GM12878 (cell line): ENCODE measurements around the gene BMP7. TPM values are rescaled to one million over a fixed set of nuclear protein-coding genes. Genes with fewer than 3 reads are reported as not detected.

Experiments used
- ATAC-seq: fragments of 200-7000 bp; cut with Tn5 transposase; 3 replicates; pipeline ENCODE4 v1.9.1; 2020; ENCODE audit warnings: mild to moderate bottlenecking, moderate library complexity
- BruUV-seq: library from RNA; stranded (reverse); fragments of 400-500 nt; replicated peaks from 2 replicates; lab custom pipeline; 2021; lab: Mats Ljungman, UMichigan
- CTCF ChIA-PET: fragments of 300-600 bp; sonication (Branson Sonifier 250); formaldehyde crosslinking; extraction: SDS; loops from one replicate; lab custom pipeline; 2021; ENCODE audit warnings: inconsistent platforms; lab: Yijun Ruan, JAX
- POLR2A ChIA-PET: fragments of 350-600 bp; formaldehyde crosslinking; extraction: SDS; loops from one replicate; lab custom pipeline; 2021; ENCODE audit warnings: inconsistent platforms; lab: Charles Lee
- RAD21 ChIA-PET: fragments of 300-600 bp; sonication (Branson Sonifier 250); formaldehyde crosslinking; loops from one replicate; lab custom pipeline; 2023; ENCODE audit warnings: antibody characterized with exemption; ENCODE audit not compliant: unreplicated experiment; lab: Charles Lee
- SMC1A ChIA-PET: fragments of 300-600 bp; sonication (Branson Sonifier 250); formaldehyde crosslinking; loops from one replicate; lab custom pipeline; 2023; ENCODE audit not compliant: unreplicated experiment, uncharacterized antibody; lab: Charles Lee
- DNase-seq: peaks from one replicate; pipeline ENCODE4 v3.0.0-alpha.2; 2011; ENCODE audit warnings: low read depth, low spot score
- FAIRE-seq: peaks from 3 replicates; lab custom pipeline; 2011; peaks lifted over from hg19 to GRCh38; lab: Jason Lieb, UNC
- H2AFZ ChIP-seq: 2 replicates; pipeline ENCODE4 v1.6.0; 2011; ENCODE audit warnings: low read depth, low read length, control low read depth; ENCODE audit not compliant: control insufficient read depth
- H3K27ac ChIP-seq: 2 replicates; pipeline ENCODE4 v1.5.1; 2011; ENCODE audit warnings: control low read depth; ENCODE audit not compliant: control insufficient read depth, insufficient read depth
- H3K27me3 ChIP-seq, 2 experiments: replicated peaks in 1 of 2; 2 replicates each; pipeline versions ENCODE4 v1.6.0 to v1.6.1; 2011; ENCODE audit warnings: low read length in 1 of 2; ENCODE audit not compliant: control insufficient read depth in 2 of 2, insufficient read depth in 2 of 2
- H3K36me3 ChIP-seq, 2 experiments: 2 replicates each; pipeline ENCODE4 v1.5.1; 2011; ENCODE audit warnings: low read length in 1 of 2; ENCODE audit not compliant: control insufficient read depth in 2 of 2, insufficient read depth in 2 of 2
- H3K4me1 ChIP-seq: 2 replicates; pipeline ENCODE4 v1.6.1; 2011; ENCODE audit warnings: mild to moderate bottlenecking, low read length, moderate library complexity, mixed read lengths; ENCODE audit not compliant: control insufficient read depth, insufficient read depth
- H3K4me2 ChIP-seq: 2 replicates; pipeline ENCODE4 v1.6.0; 2011; ENCODE audit warnings: control low read depth; ENCODE audit not compliant: control insufficient read depth, insufficient read depth
- H3K4me3 ChIP-seq: fragments of 200-600 bp; sonication (generic); 2 replicates; pipeline ENCODE4 v1.5.1; 2016
- H3K79me2 ChIP-seq: 2 replicates; pipeline ENCODE4 v1.6.0; 2011; ENCODE audit warnings: low read length; ENCODE audit not compliant: control insufficient read depth, insufficient read depth
- H3K9ac ChIP-seq: 2 replicates; pipeline ENCODE4 v1.8.0; 2011; ENCODE audit warnings: low read length, control low read depth, mixed read lengths; ENCODE audit not compliant: control insufficient read depth, insufficient read depth
- H3K9me3 ChIP-seq: replicated peaks from 3 replicates; pipeline ENCODE4 v1.5.1; 2011; ENCODE audit warnings: mild to moderate bottlenecking, low read length; ENCODE audit not compliant: control insufficient read depth, insufficient read depth
- H4K20me1 ChIP-seq: 2 replicates; pipeline ENCODE4 v1.6.0; 2011; ENCODE audit not compliant: control insufficient read depth, insufficient read depth
- ETV6 ChIP-seq, 2 experiments: fragments of 450-650 bp in 1 of 2; IDR thresholded peaks in 1 of 2; conservative IDR thresholded peaks in 1 of 2; 2 replicates each; pipeline ENCODE4 v1.6.1; 2014; ENCODE audit warnings: antibody characterized with exemption in 1 of 2, borderline replicate concordance in 1 of 2, low read depth in 1 of 2, mild to moderate bottlenecking in 1 of 2, moderate library complexity in 1 of 2
- SKIL ChIP-seq: fragments of 450-650 bp; IDR thresholded peaks from 2 replicates; pipeline ENCODE4 v1.6.1; 2017; ENCODE audit warnings: mild to moderate bottlenecking, low read depth, inconsistent platforms; ENCODE audit not compliant: poor library complexity, severe bottlenecking
- WGBS: methylation state at CpG from one replicate; pipeline ENCODE4 v1.1.6; 2016; ENCODE audit warnings: low lambda C conversion rate; ENCODE audit not compliant: insufficient replicate concordance, insufficient coverage; ENCODE audit errors: missing lambda C conversion rate; 5-methylcytosine and 5-hydroxymethylcytosine counted together
- in situ Hi-C: fragments of 300-500 bp; cut with MboI; formaldehyde crosslinking; loops from 9 replicates; pipeline ENCODE4 v1.14.3; 2018; ENCODE audit warnings: mixed read lengths
- intact Hi-C: fragments of 100-400 bp; cut with micrococcal nuclease; formaldehyde crosslinking; loops from one replicate; pipeline ENCODE4 v1.14.2; 2022; ENCODE audit not compliant: unreplicated experiment
- polyA plus RNA-seq, 11 experiments: library from polyadenylated mRNA; depleted of rRNA in 4 of 11; unstranded in 6 of 11; stranded (reverse) in 5 of 11; fragments of >200 nt; fragmentation: Nextera tagmentation in 4 of 11; fragmentation: Illumina TruSeq in 1 of 11; extraction: Ambion mirVana in 4 of 11; extraction: Trizol in 1 of 11; gene quantifications; 1 replicate in 1 of 11; 2 replicates in 10 of 11; pipeline versions ENCODE4 v1.2.1 to v1.2.3, GENCODE V29; 2011 to 2016; ENCODE audit warnings: inconsistent platforms in 2 of 11, missing spikeins in 2 of 11, low read depth in 1 of 11
- total RNA-seq, 4 experiments: library from RNA; depleted of rRNA in 3 of 4; stranded (reverse); fragments of >200 nt in 3 of 4; fragmentation: Illumina TruSeq in 1 of 4; extraction: Trizol in 1 of 4; gene quantifications; 2 replicates each; pipeline versions ENCODE4 v1.2.1 to v1.2.3, GENCODE V29; 2013 to 2021

The BMP7 gene
- total and polyA plus RNA-seq, 10 of the 15 experiments (the other 5 are each of a cell fraction or from before 2014, with no cell fraction given): 0.18 to 0.51 (median 0.28) TPM; not detected in 7

GRCh38 chr20:57162362-57162652, 104.1 kb downstream of the BMP7 start:
- FAIRE-seq (no peak), ATAC-seq (no peak), DNase-seq (no peak)
- Histone ChIP-seq H3K79me2 (no peaks in the 10 kb centered on the region), H3K4me3 (no peak overlapping the region), H3K4me1 (no peaks in the 10 kb centered on the region), H3K9ac (no peak overlapping the region), H2AFZ (no peak overlapping the region), H3K27me3 (peaks cover 0 to 3% of the 10 kb centered on the region in 2 experiments; a peak in 3 of 4 replicates), H3K36me3 (no peaks in the 10 kb centered on the region), H4K20me1 (no peaks in the 10 kb centered on the region; the same call in 1 of the 2 replicates), H3K9me3 (no peaks in the 10 kb centered on the region; the same call in 2 of the 3 replicates), H3K4me2 (no peak overlapping the region), H3K27ac (no peak overlapping the region)
- 2% methylated on average over 5 of the region's 5 CpGs for WGBS
- no TSS peak for BruUV-seq
- POLR2A ChIA-PET: no interaction called here
- intact Hi-C loops (no loop called here), in situ Hi-C loops (no loop called here)
- no peak for TF ChIP-seq SKIL
- 0 out of 4 replicates have a peak, but pooled peaks of 1 of the 2 experiments have one; percentile 8 for TF ChIP-seq ETV6 (conservative IDR thresholded peaks at IDR 0.05 in 1 of 2, IDR thresholded peaks at IDR 0.05 in 1 of 2; ENCODE audit: borderline replicate concordance in 1 of 2, low read depth in 1 of 2)
- SMC1A ChIA-PET: no interaction called here
- RAD21 ChIA-PET: no interaction called here
- CTCF ChIA-PET: no interaction called here
